ENCODE measurements around the gene CAB39L. TPM values are rescaled to one million over a fixed set of nuclear protein-coding genes. Genes with fewer than 3 reads are reported as not detected.

The CAB39L gene
- total and polyA plus RNA-seq, 9 of the 15 experiments (the other 6 are each of a cell fraction or from before 2014, with no cell fraction given) = 1.1 to 4.2 (median 2.6) TPM

- TF ChIP-seq ARID4B (CRISPR knock-in tag; IDR thresholded peaks at IDR 0.05) (no peak), HNRNPUL1 (IDR thresholded peaks at IDR 0.05; ENCODE audit: low read length) (no peak), POLR2AphosphoS2 (IDR thresholded peaks at IDR 0.05; ENCODE audit: low read length) (no peak), CEBPZ (IDR thresholded peaks at IDR 0.05; ENCODE audit: borderline replicate concordance, low read depth, low read length) (no peak), ZFP30 (CRISPR knock-in tag; IDR thresholded peaks at IDR 0.05; ENCODE audit: borderline replicate concordance) (no peak), ZKSCAN3 (CRISPR knock-in tag; IDR thresholded peaks at IDR 0.05) (no peak), ZNF311 (CRISPR knock-in tag; IDR thresholded peaks at IDR 0.05) (no peak), BCLAF1 (IDR thresholded peaks at IDR 0.05; ENCODE audit: borderline replicate concordance in 1 of 2, control insufficient read depth in 1 of 2, low read depth in 2 of 2, low read length in 1 of 2) (no peak), YY1 (IDR thresholded peaks at IDR 0.05; ENCODE audit: borderline replicate concordance in 1 of 3, control insufficient read depth in 1 of 3, extremely low read depth in 1 of 3, insufficient read depth in 3 of 3, insufficient read length in 1 of 3, insufficient replicate concordance in 2 of 3, low read depth in 1 of 3, low read length in 2 of 3) (no peak), HNRNPLL (IDR thresholded peaks at IDR 0.05; ENCODE audit: low read depth, low read length, poor library complexity, severe bottlenecking) (no peak), TAF1 (IDR thresholded peaks at IDR 0.05; ENCODE audit: control insufficient read depth, extremely low read depth, insufficient read depth, low read length, severe bottlenecking) (no peak), NKRF (IDR thresholded peaks at IDR 0.05; ENCODE audit: borderline replicate concordance) (no peak), XRCC5 (IDR thresholded peaks at IDR 0.05; ENCODE audit: low read depth, low read length) (no peak)
Observed at GRCh38 chr13:49279885-49280284, 164.0 kb downstream of the CAB39L start (continued).

Measured in K562 (cell line).